Measurements from ENCODE around the gene SPATS1.
A peak's percentile ranks its signal among the peaks of the same experiment; 100 is the strongest.
"Not testable (repeated sequence)": the region's sequence is repeated elsewhere in the genome, so short reads cannot be mapped to it uniquely, and the experiment has no call there.

SPATS1 gene

GRCh38 chr6:44304282-44305199 lies 37.9 kb upstream of the SPATS1 start:
- H3K27ac Mint-ChIP-seq, result no peak overlapping the region

DNA sequence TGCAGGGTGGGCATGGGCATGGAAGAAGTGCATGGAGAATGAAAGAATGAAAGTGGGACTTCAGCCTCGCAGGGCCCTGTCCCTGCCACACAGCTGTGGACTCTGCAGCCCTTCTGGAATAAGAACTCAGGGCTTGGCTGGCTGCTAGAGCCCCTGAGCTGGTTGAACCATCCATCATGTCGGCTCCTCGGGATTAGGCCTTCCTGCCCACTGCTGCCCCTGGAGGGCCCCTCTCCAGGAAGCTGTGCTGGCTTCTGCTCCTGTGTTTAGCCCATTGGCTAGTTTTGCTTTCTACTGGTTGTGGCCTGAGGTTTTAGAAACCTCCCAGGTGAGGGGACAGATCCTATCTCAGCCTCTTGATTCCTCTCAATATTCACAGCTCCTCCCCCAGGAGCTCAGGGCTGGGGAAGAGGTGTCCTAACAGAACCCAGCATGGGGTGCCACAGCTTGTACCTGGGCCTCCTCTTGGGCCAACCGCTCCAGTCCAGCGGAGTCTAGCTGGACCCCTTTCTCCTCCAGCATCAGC lies 37.2 kb upstream of the SPATS1 start:
- Mint-ChIP-seq H3K4me3 (no peak overlapping the region), H3K27me3 (no peaks in the 10 kb centered on the region), H3K4me1 (peaks cover 3% of the 10 kb centered on the region), H3K27ac (no peak overlapping the region), H3K9me3 (no peaks in the 10 kb centered on the region), H3K36me3 (peaks cover 38% of the 10 kb centered on the region)
- ATAC-seq (ENCODE audit: low read depth) (no peak), DNase-seq (ENCODE audit: low spot score in 2 of 2) (no peak)

More at GRCh38 chr6:44304282-44305199, 37.9 kb upstream of the SPATS1 start:
- Mint-ChIP-seq H3K4me3 (no peak overlapping the region), H3K9me3 (no peaks in the 10 kb centered on the region), H3K36me3 (peaks cover 34% of the 10 kb centered on the region), H3K27me3 (no peaks in the 10 kb centered on the region), H3K4me1 (peaks cover 3% of the 10 kb centered on the region)
- peak; percentile 32 to 44 for DNase-seq (ENCODE audit: low spot score in 2 of 2)
- ATAC-seq (ENCODE audit: low read depth), result peak; percentile 72

DNA sequence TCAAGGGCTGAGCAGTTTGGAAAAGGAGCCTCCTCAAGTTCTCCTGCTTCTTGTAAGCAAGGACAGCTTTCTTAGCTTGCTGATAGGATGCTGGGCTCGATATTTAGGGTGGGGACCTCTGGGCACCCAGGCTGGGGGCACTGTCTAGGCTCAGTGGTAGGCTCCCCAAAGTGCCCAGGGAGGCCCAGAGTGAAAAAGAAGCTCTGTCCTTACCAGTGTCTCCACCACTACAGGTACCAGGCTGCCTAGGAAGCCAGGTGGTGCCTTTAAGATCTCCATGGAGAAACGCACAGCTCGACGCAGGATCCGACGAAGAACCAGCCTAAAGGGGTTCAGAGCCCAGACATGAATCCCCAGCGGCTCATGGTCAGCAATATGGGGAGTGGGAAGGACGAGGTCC lies 35.7 kb upstream of the SPATS1 start:
- H3K27ac Mint-ChIP-seq, result no peak overlapping the region
- H3K4me1 Mint-ChIP-seq, result peaks cover 5% of the 10 kb centered on the region
- peaks cover 31% of the 10 kb centered on the region for H3K36me3 Mint-ChIP-seq
- DNase-seq (ENCODE audit: low spot score in 2 of 2), result no peak
- H3K9me3 Mint-ChIP-seq, result no peaks in the 10 kb centered on the region
- no peak overlapping the region for H3K4me3 Mint-ChIP-seq
- no peak for ATAC-seq (ENCODE audit: low read depth)
- H3K27me3 Mint-ChIP-seq, result no peaks in the 10 kb centered on the region

GRCh38 chr6:44307217-44307616 lies 35.2 kb upstream of the SPATS1 start:
- H3K36me3 Mint-ChIP-seq, result peaks cover 30% of the 10 kb centered on the region
- H3K4me3 Mint-ChIP-seq, result no peak overlapping the region
- H3K27me3 Mint-ChIP-seq, result no peaks in the 10 kb centered on the region
- no peaks in the 10 kb centered on the region for H3K9me3 Mint-ChIP-seq
- H3K27ac Mint-ChIP-seq, result no peak overlapping the region
- DNase-seq (ENCODE audit: low spot score in 2 of 2) (no peak), ATAC-seq (ENCODE audit: low read depth) (no peak)
- H3K4me1 Mint-ChIP-seq, result peaks cover 8% of the 10 kb centered on the region

GRCh38 chr6:44309092-44309491 lies 33.4 kb upstream of the SPATS1 start:
- Mint-ChIP-seq H3K27ac (no peak overlapping the region), H3K4me1 (peaks cover 14% of the 10 kb centered on the region), H3K36me3 (peaks cover 24% of the 10 kb centered on the region), H3K9me3 (no peaks in the 10 kb centered on the region), H3K27me3 (no peaks in the 10 kb centered on the region), H3K4me3 (no peak overlapping the region)
- DNase-seq (ENCODE audit: low spot score in 2 of 2) (no peak), ATAC-seq (ENCODE audit: low read depth) (no peak)

DNA sequence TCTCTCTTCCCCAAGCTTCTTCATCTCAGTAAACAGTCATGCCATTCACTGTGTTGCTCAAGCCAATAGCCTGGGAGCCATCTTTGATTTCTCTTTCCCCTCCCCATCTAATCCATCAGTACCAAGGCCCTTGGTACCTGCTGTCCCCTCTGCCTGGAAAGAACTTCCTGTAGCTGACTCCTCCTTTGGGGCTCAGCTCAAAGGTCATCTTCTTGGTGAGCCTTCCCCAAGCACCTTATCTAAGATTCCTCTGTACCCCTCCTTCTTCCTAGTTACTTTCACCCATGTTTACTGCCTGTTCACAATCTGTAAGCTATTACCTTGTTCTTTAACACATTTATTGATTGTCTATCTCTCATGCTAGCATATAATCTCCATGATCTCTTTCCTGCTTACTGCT lies 32.8 kb upstream of the SPATS1 start:
- no peak for DNase-seq (ENCODE audit: low spot score in 2 of 2)
- no peak for ATAC-seq (ENCODE audit: low read depth)
- peaks cover 14% of the 10 kb centered on the region for H3K4me1 Mint-ChIP-seq
- H3K36me3 Mint-ChIP-seq, result peaks cover 24% of the 10 kb centered on the region
- H3K27me3 Mint-ChIP-seq, result no peaks in the 10 kb centered on the region
- H3K4me3 Mint-ChIP-seq, result no peak overlapping the region
- no peak overlapping the region for H3K27ac Mint-ChIP-seq
- no peaks in the 10 kb centered on the region for H3K9me3 Mint-ChIP-seq

- H3K36me3 Mint-ChIP-seq, result peaks cover 24% of the 10 kb centered on the region
- H3K4me1 Mint-ChIP-seq, result peaks cover 14% of the 10 kb centered on the region
- H3K9me3 Mint-ChIP-seq, result no peaks in the 10 kb centered on the region
- H3K27ac Mint-ChIP-seq, result no peak overlapping the region
- DNase-seq (ENCODE audit: low spot score in 2 of 2), result no peak
- H3K4me3 Mint-ChIP-seq, result no peak overlapping the region
- ATAC-seq (ENCODE audit: low read depth), result no peak
- H3K27me3 Mint-ChIP-seq, result no peaks in the 10 kb centered on the region
These were observed 32.2 kb upstream of the SPATS1 start for GRCh38 chr6:44310241-44310640.

DNA sequence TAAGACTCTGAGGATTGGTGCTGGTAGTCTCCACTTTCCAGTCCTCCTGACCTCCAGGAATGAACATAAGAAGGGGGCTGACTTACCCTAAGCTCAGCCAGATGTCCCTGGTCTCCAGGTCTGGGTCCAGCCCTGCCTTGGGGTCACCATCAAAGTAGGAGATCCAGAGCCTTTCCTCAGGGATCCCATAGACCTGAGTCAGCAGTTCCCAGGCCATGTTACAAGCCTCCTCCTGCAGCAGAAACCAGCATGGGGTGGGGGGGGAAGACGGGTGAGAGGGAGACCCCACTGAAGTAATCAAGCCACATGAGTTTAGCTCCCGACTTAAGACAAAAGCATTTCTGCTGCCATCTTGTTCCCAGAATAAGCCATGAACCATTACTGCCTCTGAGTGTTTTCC lies 31.1 kb upstream of the SPATS1 start:
- no peak for DNase-seq (ENCODE audit: low spot score in 2 of 2)
- H3K9me3 Mint-ChIP-seq, result no peaks in the 10 kb centered on the region
- no peak overlapping the region for H3K4me3 Mint-ChIP-seq
- ATAC-seq (ENCODE audit: low read depth), result no peak
- peak overlapping the region; percentile 41 for H3K27ac Mint-ChIP-seq
- H3K4me1 Mint-ChIP-seq, result peaks cover 14% of the 10 kb centered on the region
- H3K36me3 Mint-ChIP-seq, result peaks cover 19% of the 10 kb centered on the region
- no peaks in the 10 kb centered on the region for H3K27me3 Mint-ChIP-seq

DNA sequence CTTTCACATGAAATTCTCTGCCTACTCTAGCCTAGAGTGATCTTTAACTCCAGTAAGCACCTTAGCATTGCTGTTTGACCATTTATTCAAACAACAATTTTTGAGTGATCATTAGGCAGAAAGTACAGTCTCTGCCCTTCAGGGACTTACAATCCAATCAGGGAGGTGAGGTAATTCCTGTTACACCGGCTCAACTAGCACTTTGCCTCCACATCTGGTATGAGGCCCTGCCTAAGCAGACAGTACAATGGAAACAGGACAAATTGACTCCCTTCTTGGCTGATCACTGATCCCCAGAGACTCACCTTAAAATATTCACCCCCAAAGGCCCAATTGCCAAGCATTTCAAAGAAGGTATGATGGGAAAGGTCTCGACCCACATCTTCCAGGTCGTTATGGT lies 30.7 kb upstream of the SPATS1 start:
- peak overlapping the region; percentile 92 for H3K4me3 Mint-ChIP-seq
- no peak for DNase-seq (ENCODE audit: low spot score in 2 of 2)
- no peaks in the 10 kb centered on the region for H3K9me3 Mint-ChIP-seq
- peak overlapping the region; percentile 41 for H3K27ac Mint-ChIP-seq
- H3K4me1 Mint-ChIP-seq, result peaks cover 14% of the 10 kb centered on the region
- H3K27me3 Mint-ChIP-seq, result no peaks in the 10 kb centered on the region
- peaks cover 19% of the 10 kb centered on the region for H3K36me3 Mint-ChIP-seq
- no peak for ATAC-seq (ENCODE audit: low read depth)

GRCh38 chr6:44312901-44313788 lies 29.3 kb upstream of the SPATS1 start, which contains the start of gene AARS2:
Gene AARS2 (minus strand): TSS chr6:44313347. CDS start chr6:44313323, 24 bp downstream.
- DNase-seq (ENCODE audit: low spot score in 2 of 2) (peak; percentile 94 to 99), ATAC-seq (ENCODE audit: low read depth) (peak; percentile 95)
- no peaks in the 10 kb centered on the region for H3K9me3 Mint-ChIP-seq
- peak within 1 kb of the TSS; percentile 87 for H3K27ac Mint-ChIP-seq
- peaks cover 15% of the 10 kb centered on the region for H3K36me3 Mint-ChIP-seq
- peaks cover under 1% of the 10 kb centered on the region for H3K27me3 Mint-ChIP-seq
- peaks cover 11% of the 10 kb centered on the region for H3K4me1 Mint-ChIP-seq
- peak within 1 kb of the TSS; percentile 92 for H3K4me3 Mint-ChIP-seq

- H3K36me3 Mint-ChIP-seq; H3K9me3 Mint-ChIP-seq; ATAC-seq (ENCODE audit: low read depth); H3K27me3 Mint-ChIP-seq; DNase-seq (ENCODE audit: low spot score in 2 of 2); H3K4me3 Mint-ChIP-seq; H3K27ac Mint-ChIP-seq: not testable (repeated sequence)
- peaks cover 11% of the 10 kb centered on the region for H3K4me1 Mint-ChIP-seq
These were observed 27.8 kb upstream of the SPATS1 start for GRCh38 chr6:44314657-44315056.

GRCh38 chr6:44315516-44315915 lies 26.9 kb upstream of the SPATS1 start:
- Mint-ChIP-seq H3K27me3 (peaks cover 9% of the 10 kb centered on the region), H3K36me3 (peaks cover 2% of the 10 kb centered on the region), H3K4me3 (no peak overlapping the region), H3K4me1 (peaks cover 11% of the 10 kb centered on the region), H3K27ac (no peak overlapping the region), H3K9me3 (no peaks in the 10 kb centered on the region)
- DNase-seq (ENCODE audit: low spot score in 2 of 2), result no peak
- ATAC-seq (ENCODE audit: low read depth), result no peak

GRCh38 chr6:44315951-44316350 lies 26.5 kb upstream of the SPATS1 start:
- no peak overlapping the region for H3K4me3 Mint-ChIP-seq
- H3K36me3 Mint-ChIP-seq, result peaks cover 2% of the 10 kb centered on the region
- H3K27ac Mint-ChIP-seq, result no peak overlapping the region
- DNase-seq (ENCODE audit: low spot score in 2 of 2), result no peak
- H3K4me1 Mint-ChIP-seq, result peaks cover 11% of the 10 kb centered on the region
- no peak for ATAC-seq (ENCODE audit: low read depth)
- H3K9me3 Mint-ChIP-seq, result no peaks in the 10 kb centered on the region
- H3K27me3 Mint-ChIP-seq, result peaks cover 9% of the 10 kb centered on the region

GRCh38 chr6:44316481-44316880 lies 26.0 kb upstream of the SPATS1 start:
- ATAC-seq (ENCODE audit: low read depth), result no peak
- H3K4me3 Mint-ChIP-seq, result no peak overlapping the region

More at GRCh38 chr6:44316481-44316880, 26.0 kb upstream of the SPATS1 start:
- Mint-ChIP-seq H3K27me3 (peaks cover 9% of the 10 kb centered on the region), H3K36me3 (peaks cover 2% of the 10 kb centered on the region), H3K4me1 (peaks cover 11% of the 10 kb centered on the region), H3K27ac (no peak overlapping the region), H3K9me3 (no peaks in the 10 kb centered on the region)
- no peak for DNase-seq (ENCODE audit: low spot score in 2 of 2)

Data from memory B cell (primary cell).